Mesenchymal stem cell (in vitro differentiated cells and primary cell): ENCODE results near the gene DGCR8. TPM values are rescaled to one million over a fixed set of nuclear protein-coding genes. Genes with fewer than 3 reads are reported as not detected.

Source experiments
- DNase-seq: peaks from one replicate; pipeline ENCODE4 v3.0.0-alpha.2; 2013
- H2AFZ ChIP-seq: one replicate; pipeline ENCODE4 v1.6.1; 2013; ENCODE audit warnings: low read depth, mild to moderate bottlenecking, control low read depth, inconsistent platforms, low read length, moderate library complexity
- H2AK5ac ChIP-seq: 2 replicates; pipeline ENCODE4 v1.6.1; 2013; ENCODE audit warnings: low read length, moderate library complexity, mild to moderate bottlenecking, inconsistent platforms; ENCODE audit not compliant: severe bottlenecking
- H2BK120ac ChIP-seq: one replicate; pipeline ENCODE4 v1.6.1; 2013; ENCODE audit warnings: low read depth, mild to moderate bottlenecking, inconsistent platforms, low read length, moderate library complexity
- H2BK12ac ChIP-seq, 2 experiments: one replicate each; pipeline ENCODE4 v1.6.1; 2013; ENCODE audit warnings: inconsistent platforms in 2 of 2, low read length in 2 of 2, mild to moderate bottlenecking in 2 of 2, moderate library complexity in 2 of 2, control low read depth in 1 of 2
- H2BK15ac ChIP-seq: one replicate; pipeline ENCODE4 v1.6.1; 2013; ENCODE audit warnings: mild to moderate bottlenecking, low read depth, inconsistent platforms; ENCODE audit not compliant: poor library complexity, severe bottlenecking
- H2BK5ac ChIP-seq: 2 replicates; pipeline ENCODE4 v1.6.1; 2013; ENCODE audit warnings: low read depth, mild to moderate bottlenecking, low read length, control low read depth, inconsistent platforms; ENCODE audit not compliant: poor library complexity, severe bottlenecking
- H3K14ac ChIP-seq, 2 experiments: one replicate each; pipeline ENCODE4 v1.6.1; 2013; ENCODE audit warnings: inconsistent platforms in 2 of 2, low read length in 2 of 2, control low read depth in 1 of 2, mild to moderate bottlenecking in 1 of 2, moderate library complexity in 1 of 2
- H3K18ac ChIP-seq, 2 experiments: one replicate each; pipeline ENCODE4 v1.6.1; 2013; ENCODE audit warnings: inconsistent platforms in 2 of 2, low read length in 2 of 2, control low read depth in 1 of 2, low read depth in 1 of 2, mild to moderate bottlenecking in 1 of 2
- H3K23ac ChIP-seq, 2 experiments: one replicate each; pipeline ENCODE4 v1.6.1; 2013; ENCODE audit warnings: inconsistent platforms in 2 of 2, low read length in 2 of 2, mild to moderate bottlenecking in 2 of 2, moderate library complexity in 2 of 2, control low read depth in 1 of 2
- H3K27ac ChIP-seq: 2 replicates; pipeline ENCODE4 v1.5.1; 2013; ENCODE audit warnings: mild to moderate bottlenecking, moderate library complexity, low read length, control low read depth, inconsistent platforms; ENCODE audit not compliant: poor library complexity, severe bottlenecking
- H3K27me3 ChIP-seq, 2 experiments: 2 replicates each; pipeline versions ENCODE4 v1.6.1 to v1.7.0; 2013; ENCODE audit warnings: low read length in 2 of 2, mild to moderate bottlenecking in 2 of 2, moderate library complexity in 2 of 2, control low read depth in 1 of 2, inconsistent platforms in 1 of 2; ENCODE audit not compliant: control insufficient read depth in 1 of 2, insufficient read depth in 1 of 2
- H3K36me3 ChIP-seq, 2 experiments: 2 replicates each; pipeline versions ENCODE4 v1.6.1 to v1.7.0; 2013; ENCODE audit warnings: low read length in 2 of 2, control low read depth in 1 of 2, inconsistent platforms in 1 of 2, low read depth in 1 of 2, mild to moderate bottlenecking in 1 of 2; ENCODE audit not compliant: insufficient read depth in 2 of 2, control insufficient read depth in 1 of 2
- H3K4ac ChIP-seq, 2 experiments: one replicate each; pipeline ENCODE4 v1.6.1; 2013; ENCODE audit warnings: inconsistent platforms in 2 of 2, low read length in 2 of 2, mild to moderate bottlenecking in 2 of 2, moderate library complexity in 2 of 2, control low read depth in 1 of 2, low read depth in 1 of 2
- H3K4me1 ChIP-seq: 2 replicates; pipeline ENCODE4 v1.6.1; 2013; ENCODE audit warnings: low read depth, low read length, control low read depth; ENCODE audit not compliant: control insufficient read depth, insufficient read depth
- H3K4me2 ChIP-seq: 2 replicates; pipeline ENCODE4 v1.6.1; 2013; ENCODE audit warnings: low read length, mild to moderate bottlenecking, inconsistent platforms; ENCODE audit not compliant: poor library complexity, severe bottlenecking
- H3K4me3 ChIP-seq, 2 experiments: 2 replicates each; pipeline versions ENCODE4 v1.5.1 to v1.7.0; 2013; ENCODE audit warnings: low read length in 2 of 2, mild to moderate bottlenecking in 2 of 2, control low read depth in 1 of 2, low read depth in 1 of 2; ENCODE audit not compliant: insufficient read depth in 1 of 2
- H3K79me1 ChIP-seq: replicated peaks from 2 replicates; pipeline ENCODE4 v1.6.1; 2013; ENCODE audit warnings: mild to moderate bottlenecking, control low read depth, low read length, inconsistent platforms; ENCODE audit not compliant: poor library complexity, severe bottlenecking
- H3K9ac ChIP-seq: 2 replicates; pipeline ENCODE4 v1.7.0; 2013; ENCODE audit warnings: mild to moderate bottlenecking, low read length, moderate library complexity
- H3K9me3 ChIP-seq: 2 replicates; pipeline ENCODE4 v1.7.0; 2013; ENCODE audit warnings: mild to moderate bottlenecking, low read length; ENCODE audit not compliant: control insufficient read depth
- H4K8ac ChIP-seq: one replicate; pipeline ENCODE4 v1.6.1; 2013; ENCODE audit warnings: inconsistent platforms, mild to moderate bottlenecking, low read length, moderate library complexity
- H4K91ac ChIP-seq: one replicate; pipeline ENCODE4 v1.6.1; 2013; ENCODE audit warnings: mild to moderate bottlenecking, low read length, inconsistent platforms
- WGBS: methylation state at CpG from one replicate; pipeline ENCODE4 v1.1.7; 2013; ENCODE audit warnings: mixed read lengths; 5-methylcytosine and 5-hydroxymethylcytosine counted together
- small RNA-seq: library from polyadenylated mRNA; stranded (forward); fragments of <200 nt; extraction: miRNeasy Mini kit (QIAGEN cat#:217004); gene quantifications from one replicate; pipeline ENCODE3, GENCODE V24; 2013; ENCODE audit warnings: low read depth

The DGCR8 gene

DNA sequence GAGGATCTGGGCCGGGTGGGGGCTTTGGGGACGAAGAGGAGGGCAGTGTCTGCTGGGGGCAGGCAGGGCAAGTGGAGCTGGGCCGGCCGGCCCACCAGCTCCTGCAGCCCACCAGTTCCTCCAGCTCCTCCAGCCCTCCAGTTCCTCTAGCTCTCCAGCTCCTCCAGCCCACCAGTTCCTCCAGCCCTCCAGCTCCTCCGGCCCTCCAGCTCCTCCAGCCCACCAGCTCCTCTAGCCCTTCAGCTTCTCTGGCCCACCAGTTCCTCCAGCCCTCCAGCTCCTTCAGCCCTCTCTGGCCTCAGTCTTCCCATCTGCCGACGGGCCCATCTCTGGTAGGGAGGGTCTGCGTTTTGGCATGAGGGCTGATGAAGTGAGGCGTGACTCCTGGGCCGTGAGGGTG is 80.0 kb downstream of the DGCR8 start:
- Histone ChIP-seq H4K91ac (peak overlapping the region; percentile 20), H2BK5ac (no peak overlapping the region), H3K27me3 (peaks cover 21 to 43% of the 10 kb centered on the region in 2 experiments), H3K9ac (no peak overlapping the region), H3K4me1 (no peaks in the 10 kb centered on the region), H3K23ac (no peak overlapping the region), H3K27ac (no peak overlapping the region), H4K8ac (no peak overlapping the region), H3K4me3 (no peak overlapping the region), H3K79me1 (no peaks in the 10 kb centered on the region), H3K14ac (no peak overlapping the region), H3K18ac (no peak overlapping the region), H3K4ac (no peak overlapping the region), H2AK5ac (no peak overlapping the region), H2AFZ (no peak overlapping the region), H2BK15ac (no peak overlapping the region), H3K4me2 (no peak overlapping the region), H3K36me3 (no peaks in the 10 kb centered on the region), H2BK120ac (no peak overlapping the region), H3K9me3 (no peaks in the 10 kb centered on the region), H2BK12ac (no peak overlapping the region)
- DNase-seq: no peak
- 89% methylated on average over 10 of the region's 10 CpGs for WGBS

Small RNAs within 50 kb of the gene (small RNA-seq; reads per million reads assigned to genes)
- gene MIR185 (121 reads per million, percentile 93 among the genes with 10 or more reads in this experiment), gene MIR6816 (not detected), gene RF00017 (not detected), gene RF00599 (not detected)
